HG03159 (cell line): ENCODE data around the gene INPP5D.
"Not testable (repeated sequence)": the region's sequence is repeated elsewhere in the genome, so short reads cannot be mapped to it uniquely, and the experiment has no call there.

Experiments
- ATAC-seq: cut with Tn5 transposase; IDR thresholded peaks from one replicate; pipeline ENCODE4 v1.9.1; 2021; ENCODE audit warnings: mild to moderate bottlenecking, moderate library complexity; ENCODE audit not compliant: unreplicated experiment

INPP5D gene

DNA sequence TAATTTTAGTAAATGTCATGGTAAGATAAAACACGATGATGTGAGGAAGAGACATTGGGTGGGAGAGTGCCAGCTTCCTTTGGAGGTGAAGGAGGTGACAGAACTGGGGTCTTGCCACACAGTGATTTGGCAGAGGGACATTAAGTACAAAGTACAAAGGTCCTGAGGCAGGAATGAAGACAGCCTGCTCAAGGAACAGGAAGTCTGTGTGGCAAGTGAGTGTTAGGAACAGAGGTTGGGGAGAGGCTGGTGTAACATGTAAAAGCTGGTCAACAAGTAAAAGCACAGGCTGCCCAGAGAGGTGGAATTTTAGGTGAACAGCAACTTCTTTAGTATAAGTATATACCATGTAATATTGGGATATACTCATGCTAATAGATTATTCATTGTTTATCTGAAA lies 73.1 kb downstream of the INPP5D start:
- ATAC-seq = no peak

DNA sequence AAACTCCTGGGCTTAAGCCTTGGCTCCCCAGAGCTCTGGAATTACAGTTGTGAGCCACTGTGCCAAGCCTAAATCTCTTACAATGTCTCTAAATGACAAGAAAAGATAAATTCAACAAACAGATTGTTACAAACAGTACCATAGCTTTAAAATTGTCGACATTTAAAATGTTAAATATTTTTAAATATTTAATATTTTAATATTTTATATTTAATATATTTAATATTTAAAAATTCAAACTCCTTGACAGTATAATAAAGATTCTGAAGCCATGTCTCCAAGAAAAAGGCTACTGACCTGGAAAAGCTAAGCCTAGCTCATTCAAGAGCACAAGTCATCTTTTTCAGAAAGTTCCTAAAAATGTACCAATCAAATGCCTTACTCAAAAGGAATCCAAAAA lies 75.3 kb downstream of the INPP5D start:
- ATAC-seq = no peak

DNA sequence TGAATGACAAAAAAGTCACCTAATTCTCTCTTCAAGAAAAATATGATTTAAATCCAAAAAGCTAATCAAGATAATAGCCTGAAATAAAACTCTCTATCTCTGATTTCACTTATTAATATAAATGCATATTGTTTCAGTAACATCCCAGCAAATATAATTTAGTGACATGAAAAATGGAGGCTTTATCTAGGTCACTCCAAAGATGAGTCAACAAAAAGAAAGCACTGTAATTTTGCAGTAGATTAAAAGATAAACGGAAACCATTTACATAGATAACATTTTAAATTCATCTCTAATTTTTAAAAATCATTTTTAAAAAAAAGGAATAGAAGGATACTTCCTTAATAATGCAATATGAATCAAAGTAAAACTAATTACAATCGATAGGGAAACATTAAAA lies 76.9 kb downstream of the INPP5D start:
- no peak for ATAC-seq

DNA sequence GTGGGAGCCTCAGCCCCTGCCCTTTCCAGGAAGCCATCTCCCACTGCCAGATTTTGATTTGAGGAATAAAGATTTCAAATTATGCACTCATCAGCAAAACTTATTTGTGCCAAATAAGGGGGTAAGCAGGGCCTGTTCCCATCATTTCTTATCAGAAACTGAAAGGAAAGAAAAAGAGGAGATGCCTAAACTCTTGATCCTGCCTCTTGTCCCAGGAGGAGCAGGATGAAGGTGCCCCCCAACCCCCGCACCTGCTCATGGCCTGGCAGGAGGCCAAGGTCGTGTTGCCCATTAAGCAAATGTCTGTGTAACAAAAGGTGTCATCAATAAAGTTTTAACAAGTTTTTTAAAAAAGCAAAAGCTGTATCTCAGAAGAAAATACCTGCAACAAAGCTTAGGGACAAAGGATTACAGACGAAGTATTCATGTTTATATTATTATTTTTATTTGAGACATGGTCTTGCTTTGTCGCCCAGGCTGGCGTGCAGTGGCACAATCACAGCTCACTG lies 80.0 kb downstream of the INPP5D start:
- no peak for ATAC-seq

DNA sequence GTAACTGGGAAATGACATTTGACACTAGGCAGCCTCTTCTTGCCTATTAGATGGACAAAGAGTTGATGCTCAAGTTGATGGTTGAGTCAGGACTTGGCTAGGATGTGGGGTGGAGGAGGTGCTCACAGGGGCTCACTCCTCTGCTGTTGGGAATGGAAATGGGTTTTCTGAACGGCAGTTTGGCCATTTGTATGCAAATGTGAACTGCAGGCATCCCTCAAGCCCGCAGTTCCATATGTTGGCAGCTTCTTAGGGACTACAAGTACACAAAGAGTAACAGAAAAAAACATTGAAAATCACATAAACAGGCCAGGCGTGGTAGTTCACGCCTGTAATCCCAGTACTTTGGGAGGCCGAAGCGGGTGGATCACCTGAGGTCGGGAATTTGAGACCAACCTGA lies 80.8 kb downstream of the INPP5D start:
- ATAC-seq = no peak

DNA sequence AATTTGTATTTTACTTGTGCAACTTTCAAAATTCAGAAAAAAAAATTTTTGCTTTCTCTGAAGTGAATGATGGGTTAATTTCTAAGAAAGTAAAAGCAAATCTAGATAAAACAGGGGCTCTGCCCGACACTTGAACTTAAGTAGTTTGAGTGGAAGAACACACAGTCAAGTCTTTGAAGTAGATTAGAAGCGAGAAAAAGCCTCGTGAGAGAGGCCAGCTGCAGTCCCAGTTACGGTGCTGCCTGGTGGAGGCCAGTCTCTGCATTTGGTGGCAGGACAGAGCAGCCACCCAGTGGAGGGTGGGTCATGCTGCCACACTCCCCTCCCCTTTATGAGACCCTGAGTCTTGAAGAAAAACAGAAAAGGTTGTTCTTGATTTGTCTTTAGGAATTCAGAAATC lies 81.8 kb downstream of the INPP5D start:
- peak; percentile 3 for ATAC-seq

DNA sequence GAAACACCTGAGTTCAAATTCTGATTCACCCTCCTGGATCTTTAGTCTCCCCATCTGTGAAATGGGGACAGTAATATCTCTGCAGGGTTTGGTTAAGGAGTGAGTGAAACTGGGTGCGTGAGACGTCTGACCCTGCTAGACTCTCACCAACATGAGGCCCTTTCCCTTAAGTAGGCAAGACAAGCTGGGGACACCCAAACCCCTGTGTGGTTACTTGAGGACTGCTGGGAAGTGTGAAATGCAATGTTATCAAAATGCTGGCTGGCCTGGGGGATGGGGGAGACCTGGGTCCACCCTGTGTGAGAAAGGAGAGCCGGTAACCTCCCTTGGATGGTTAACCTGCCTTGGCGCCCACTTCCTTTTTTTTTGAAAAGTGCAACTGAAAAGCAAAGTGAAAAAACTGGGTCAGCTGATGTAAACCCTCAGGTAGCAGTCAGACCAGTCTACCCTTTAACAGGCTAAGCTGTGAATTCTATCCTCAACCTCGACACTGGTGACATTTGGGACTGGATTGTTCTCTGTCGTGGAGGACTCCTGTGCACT lies 82.3 kb downstream of the INPP5D start:
- ATAC-seq = peak; percentile 83

DNA sequence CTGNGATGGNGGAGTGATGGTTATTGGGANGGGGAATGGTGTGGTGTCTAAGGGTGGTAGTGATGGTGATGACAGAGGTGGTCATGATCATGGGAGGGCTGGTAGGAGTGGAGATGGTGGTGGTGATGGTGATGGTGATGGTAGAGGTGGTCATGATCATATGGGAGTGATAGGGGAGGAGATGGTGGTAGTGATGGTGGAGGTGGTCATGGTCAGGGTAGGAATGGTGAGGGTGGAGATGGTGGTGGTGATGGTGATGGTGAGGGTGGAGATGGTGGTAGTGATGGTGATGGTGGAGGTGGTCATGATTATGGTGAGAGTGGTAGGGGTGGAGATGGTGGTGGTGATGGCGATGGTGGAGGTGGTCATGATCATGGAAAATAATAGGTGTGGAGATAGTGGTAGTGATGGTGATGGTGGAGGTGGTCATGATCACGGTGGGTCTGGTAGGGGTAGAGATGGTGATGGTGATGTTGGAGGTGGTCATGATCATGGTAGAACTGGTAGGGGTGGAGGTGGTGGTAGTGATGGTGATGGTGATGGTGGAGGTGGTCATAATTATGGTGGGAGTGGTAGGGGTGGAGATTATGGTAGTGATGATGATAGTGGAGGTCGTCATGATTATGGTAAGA lies 83.7 kb downstream of the INPP5D start:
- no peak for ATAC-seq

DNA sequence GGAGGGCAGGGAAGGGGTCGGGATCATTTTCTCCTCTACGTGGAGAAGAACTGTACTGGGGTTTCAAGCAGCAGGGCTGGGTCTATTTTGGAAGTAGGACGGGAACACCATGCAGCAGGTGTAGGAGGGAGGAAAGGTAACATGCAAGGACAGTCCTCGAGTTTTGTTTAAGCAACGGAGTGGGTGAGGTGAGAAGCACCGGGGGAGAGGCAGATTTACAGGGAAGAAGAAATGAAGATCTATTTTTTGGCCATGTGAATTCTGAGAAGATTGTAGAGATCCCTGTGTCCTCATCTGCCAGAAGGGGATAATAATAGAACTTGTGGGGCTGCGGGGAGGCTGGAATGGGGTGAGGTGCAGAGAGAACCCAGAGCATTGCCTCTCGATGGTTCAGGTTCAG lies 85.6 kb downstream of the INPP5D start:
- ATAC-seq = no peak

DNA sequence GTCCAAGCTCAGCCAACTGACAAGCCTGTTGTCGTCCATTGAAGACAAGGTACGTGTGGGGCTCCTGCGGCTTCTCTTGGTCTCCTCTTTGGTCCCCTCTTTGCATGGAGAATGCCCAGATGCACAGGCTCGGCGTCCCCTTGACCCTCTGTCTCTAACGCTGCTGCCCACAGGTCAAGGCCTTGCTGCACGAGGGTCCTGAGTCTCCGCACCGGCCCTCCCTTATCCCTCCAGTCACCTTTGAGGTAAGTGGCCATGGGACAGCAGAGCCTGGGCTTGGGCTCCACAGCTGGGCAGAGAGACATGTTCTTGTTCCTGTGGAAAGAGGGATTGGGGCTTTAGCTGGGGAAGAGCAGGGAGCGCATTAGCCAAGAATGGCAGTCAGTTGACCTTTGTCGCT lies 86.1 kb downstream of the INPP5D start:
- ATAC-seq = no peak

DNA sequence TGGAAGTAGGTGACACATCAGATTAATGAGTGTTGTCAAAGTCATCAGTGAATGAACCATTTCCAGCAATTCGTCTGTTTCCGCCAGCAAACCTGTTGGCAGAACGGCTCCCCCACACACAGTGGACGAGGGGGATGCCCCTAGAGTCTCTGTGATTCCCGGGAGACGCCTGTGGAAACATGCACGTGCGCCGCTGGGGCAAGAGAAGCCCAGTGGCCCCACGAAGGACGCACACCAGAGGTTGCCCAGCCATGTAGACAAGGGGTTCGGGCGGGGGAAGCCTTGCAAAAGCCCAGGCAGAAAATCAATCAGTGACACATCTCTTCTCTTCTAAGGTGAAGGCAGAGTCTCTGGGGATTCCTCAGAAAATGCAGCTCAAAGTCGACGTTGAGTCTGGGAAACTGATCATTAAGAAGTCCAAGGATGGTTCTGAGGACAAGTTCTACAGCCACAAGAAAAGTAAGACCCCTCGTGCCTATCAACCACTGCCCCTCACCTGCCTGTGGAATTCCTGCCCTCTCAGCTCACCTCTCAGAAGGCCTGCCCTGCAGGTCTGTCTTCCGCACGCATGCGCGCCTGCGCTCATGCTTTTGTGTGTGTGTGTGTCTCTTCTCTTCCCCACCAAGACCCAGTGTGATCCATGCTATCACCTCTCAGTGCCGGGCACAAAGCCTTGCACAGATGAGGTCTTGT lies 87.1 kb downstream of the INPP5D start:
- ATAC-seq = no peak

DNA sequence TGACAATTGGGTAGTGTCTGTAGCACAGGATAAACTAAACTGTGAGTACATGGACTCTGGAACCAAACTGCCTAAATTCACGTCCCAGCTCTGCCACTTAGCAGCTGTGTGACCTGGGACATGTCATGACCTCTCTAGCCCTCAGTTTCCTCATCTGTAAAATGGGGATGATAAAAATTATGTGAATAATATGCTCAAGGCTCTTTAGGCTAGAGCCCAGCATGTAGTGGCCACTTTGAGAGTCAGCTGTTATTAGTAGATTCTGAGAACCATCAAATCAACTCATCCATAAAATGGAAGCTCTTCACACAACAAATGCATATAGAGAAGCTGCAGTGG lies 87.7 kb downstream of the INPP5D start:
- no peak for ATAC-seq

DNA sequence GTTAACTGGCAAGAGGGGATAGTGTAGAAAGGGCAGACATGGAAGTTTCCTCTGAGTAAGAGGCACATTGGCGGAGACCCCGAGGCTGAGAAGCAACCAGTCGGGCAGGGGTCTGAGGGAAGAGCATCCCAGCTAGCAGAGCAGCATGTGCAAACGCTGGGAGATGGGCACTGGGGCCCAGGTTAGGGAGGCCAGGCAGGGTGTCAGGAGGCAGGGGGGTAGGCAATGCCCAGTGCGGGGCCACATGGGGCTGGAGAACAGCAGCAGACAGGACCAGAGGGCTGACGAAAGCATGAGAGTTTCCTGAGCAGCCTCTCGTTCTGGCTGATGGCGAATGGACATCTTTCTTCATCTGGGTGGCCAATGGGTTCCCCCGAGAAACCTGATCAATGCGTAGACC lies 88.2 kb downstream of the INPP5D start:
- ATAC-seq = no peak

DNA sequence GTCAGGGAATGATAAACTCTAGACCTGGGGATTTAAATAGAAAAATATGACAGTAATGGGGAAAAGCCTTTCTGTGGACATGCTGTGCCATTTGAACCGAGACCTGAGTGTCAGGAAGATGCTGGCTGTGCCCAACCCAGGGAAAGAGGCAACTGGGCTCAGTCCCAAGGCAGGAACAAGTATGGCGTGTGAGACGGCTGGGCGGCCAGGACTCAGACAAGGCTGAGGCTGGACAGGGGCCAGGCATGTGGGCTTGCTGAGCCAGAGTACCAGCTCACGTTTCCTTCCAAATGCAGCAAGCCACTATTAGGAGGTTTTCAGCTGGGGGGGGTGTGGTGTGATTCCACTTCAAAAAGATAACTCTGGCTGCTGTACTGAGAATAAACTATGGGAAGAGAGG lies 92.4 kb downstream of the INPP5D start:
- ATAC-seq = no peak

DNA sequence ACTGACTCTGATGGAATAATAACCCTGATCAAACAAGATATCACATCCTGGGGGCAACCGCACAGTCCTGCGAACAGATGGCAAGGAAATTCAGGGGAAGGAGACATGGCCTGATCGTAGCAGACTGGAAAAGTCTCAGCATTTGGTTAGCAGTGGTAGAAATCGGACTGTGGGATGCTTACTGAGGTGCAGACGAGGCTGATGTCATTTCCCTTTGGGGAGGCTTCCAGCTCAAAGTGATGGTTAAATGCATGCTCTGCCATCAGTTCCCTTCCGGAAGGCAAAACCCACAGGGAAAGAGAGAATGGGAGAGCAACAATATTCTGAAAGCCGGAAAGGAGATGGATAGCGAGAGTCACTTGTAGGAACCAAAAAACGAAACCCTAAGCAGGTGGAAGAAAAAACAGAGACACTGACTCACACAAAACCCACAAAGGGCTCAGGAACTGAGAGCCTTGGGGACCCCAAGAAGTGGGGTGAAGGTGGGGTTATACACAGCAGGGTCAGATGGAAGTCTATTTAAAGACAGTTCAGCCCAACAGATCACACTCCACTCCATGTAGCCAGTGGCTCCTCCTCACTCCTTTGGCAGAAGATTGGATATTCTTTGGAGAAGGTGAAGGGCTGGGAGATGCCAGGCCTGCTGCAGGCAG lies 93.1 kb downstream of the INPP5D start:
- no peak for ATAC-seq

DNA sequence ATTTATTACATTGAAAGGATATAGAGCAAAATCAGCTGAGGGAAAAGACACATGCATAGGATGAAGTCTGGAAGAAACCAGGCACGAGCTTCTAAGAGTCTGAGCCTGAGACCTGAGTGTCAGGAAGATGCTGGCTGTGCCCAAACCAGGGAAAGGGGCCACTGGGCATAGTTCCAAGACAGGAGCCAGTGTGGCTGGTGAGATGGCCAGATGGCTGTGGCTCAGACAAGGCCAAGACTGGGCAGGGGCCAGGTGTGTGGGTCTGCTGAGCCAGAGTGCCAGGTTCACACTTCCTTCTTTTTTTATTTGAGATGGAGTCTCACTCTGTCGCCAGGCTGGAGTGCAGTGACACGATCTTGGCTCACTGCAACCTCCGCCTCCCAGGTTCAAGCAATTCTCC lies 95.9 kb downstream of the INPP5D start:
- no peak for ATAC-seq

DNA sequence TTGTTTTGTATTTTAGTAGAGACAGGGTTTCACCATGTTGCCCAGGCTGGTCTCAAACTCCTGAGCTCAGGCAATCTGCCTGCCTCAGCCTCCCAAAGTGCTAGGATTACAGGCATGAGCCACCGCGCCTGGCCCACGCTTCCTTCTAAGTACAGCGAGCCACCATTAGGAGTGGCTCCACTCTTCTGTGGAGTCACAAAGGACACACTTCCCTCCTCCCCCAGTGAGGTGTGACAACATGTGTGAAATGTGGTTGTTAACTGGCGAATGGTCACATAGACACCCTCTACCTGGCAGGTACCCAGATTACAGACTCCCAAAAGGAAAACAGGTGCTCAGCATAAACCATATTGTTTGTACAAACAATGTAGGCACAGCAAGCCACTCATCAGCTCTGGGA lies 96.3 kb downstream of the INPP5D start:
- not testable (repeated sequence) for ATAC-seq

DNA sequence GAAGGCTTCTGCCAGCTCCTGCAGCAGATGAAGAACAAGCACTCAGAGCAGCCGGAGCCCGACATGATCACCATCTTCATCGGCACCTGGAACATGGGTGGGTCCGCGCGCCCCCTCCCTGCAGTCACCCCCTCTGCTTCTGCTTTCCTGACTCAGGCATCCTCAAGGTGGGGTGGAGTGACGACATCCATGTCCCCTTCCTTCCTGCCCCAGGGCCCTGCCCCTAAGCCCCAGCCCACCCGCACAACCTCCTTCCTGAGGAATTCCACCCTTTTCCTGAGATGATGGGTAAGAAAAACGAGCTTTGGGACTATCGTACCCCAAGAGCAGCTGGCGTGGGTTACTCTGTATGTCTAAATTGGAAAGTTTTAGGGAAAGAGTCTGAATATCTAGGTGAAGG lies 101.6 kb downstream of the INPP5D start:
- no peak for ATAC-seq

DNA sequence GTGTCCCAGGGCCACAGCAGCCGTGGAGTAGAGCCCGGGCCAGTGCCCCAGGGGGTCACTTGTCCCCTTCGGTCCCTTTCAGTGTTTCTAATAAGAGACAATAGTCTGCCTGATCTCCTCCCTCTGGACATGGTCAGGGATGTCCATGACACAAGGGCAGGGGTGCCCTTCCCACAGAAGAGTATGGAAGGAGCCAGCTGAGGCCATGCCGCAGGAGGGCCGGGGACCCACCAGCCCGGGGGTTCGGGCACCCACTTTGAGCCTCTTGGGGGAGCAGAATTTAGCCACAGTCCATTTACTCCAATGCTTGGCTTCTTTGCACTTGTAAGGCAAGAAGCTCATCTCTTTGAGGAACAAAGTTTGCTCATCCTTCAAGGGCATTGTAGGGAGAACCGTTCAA lies 102.6 kb downstream of the INPP5D start:
- ATAC-seq = no peak

DNA sequence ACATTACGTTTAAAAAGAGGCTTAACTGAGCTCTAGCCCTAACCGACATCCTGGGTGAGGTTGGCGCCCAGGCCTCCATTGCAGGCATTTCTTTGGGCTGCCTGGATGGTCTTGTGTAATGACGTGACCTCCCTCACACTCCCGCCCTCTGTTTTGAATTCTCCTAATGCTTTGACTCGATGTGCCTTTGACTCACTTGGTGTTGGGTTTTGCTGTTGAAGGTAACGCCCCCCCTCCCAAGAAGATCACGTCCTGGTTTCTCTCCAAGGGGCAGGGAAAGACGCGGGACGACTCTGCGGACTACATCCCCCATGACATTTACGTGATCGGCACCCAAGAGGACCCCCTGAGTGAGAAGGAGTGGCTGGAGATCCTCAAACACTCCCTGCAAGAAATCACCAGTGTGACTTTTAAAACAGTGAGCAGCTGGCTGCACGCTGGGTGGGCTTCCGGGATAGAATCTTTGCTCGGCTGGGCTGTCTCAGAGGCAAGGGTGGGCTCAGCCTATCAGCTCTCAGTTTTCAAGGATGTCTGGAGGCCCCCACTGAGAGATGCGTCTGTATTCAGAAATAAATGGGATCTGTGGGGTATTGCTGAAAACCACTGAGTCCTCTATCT lies 103.5 kb downstream of the INPP5D start:
- no peak for ATAC-seq

DNA sequence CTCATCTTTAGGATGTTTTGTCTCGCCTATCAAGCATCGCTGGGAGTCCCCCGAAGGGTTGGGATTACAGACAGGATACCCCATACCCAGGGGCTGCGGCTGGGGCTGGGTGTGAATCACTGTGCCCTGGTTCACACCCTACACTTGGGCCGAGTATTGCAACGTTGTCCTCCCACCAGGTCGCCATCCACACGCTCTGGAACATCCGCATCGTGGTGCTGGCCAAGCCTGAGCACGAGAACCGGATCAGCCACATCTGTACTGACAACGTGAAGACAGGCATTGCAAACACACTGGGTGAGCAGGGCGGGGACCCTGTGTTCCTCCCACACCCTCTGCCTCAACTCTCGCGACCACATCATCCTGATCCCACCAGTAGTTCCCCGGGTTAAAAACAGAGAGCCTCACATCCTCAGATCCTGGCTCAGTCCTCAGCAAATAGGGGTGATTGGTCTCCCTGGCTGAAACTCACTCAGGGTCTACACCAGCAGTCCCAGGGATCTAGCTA lies 104.0 kb downstream of the INPP5D start:
- no peak for ATAC-seq
